Left colon (tissue), 2 donors: ENCODE measurements around the gene PRC1. TPM values are rescaled to one million over a fixed set of nuclear protein-coding genes. Genes with fewer than 3 reads are reported as not detected.
"Not testable (repeated sequence)": the region's sequence is repeated elsewhere in the genome, so short reads cannot be mapped to it uniquely, and the experiment has no call there.

ENCODE experiments used
- ATAC-seq: fragments of 200-7000 bp; cut with Tn5 transposase; one replicate; pipeline ENCODE4 v1.9.1; 2020; ENCODE audit warnings: mild to moderate bottlenecking, moderate library complexity
- DNase-seq, 2 donors: peaks; one replicate each; pipeline ENCODE4 v3.0.0-alpha.2; 2020
- intact Hi-C, 2 donors: fragments of 100-400 bp; cut with DNase I in 1 of 2; cut with micrococcal nuclease in 1 of 2; formaldehyde crosslinking; loops; one replicate each; pipeline versions ENCODE4 v1.11.2 to v1.14.0; 2022; cut with DNase I, micrococcal nuclease
- long read RNA-seq: library from polyadenylated mRNA; unstranded; transcript quantifications from one replicate; pipeline ENCODE4 v2.0.0, GENCODE V29; 2021
- total RNA-seq, 2 donors: library from RNA; stranded (reverse); fragmentation: NEBNext Ultra II Directional; extraction: Animal tissue kit (Norgen Biotek cat#: 25700); gene quantifications; one replicate each; pipeline ENCODE4 v1.2.1, GENCODE V29; 2021
- donor health status: DM: no; HTN: no; CAD: no.
- donor health status: DM: yes; HTN: yes; CAD: no.

PRC1 gene, protein sequence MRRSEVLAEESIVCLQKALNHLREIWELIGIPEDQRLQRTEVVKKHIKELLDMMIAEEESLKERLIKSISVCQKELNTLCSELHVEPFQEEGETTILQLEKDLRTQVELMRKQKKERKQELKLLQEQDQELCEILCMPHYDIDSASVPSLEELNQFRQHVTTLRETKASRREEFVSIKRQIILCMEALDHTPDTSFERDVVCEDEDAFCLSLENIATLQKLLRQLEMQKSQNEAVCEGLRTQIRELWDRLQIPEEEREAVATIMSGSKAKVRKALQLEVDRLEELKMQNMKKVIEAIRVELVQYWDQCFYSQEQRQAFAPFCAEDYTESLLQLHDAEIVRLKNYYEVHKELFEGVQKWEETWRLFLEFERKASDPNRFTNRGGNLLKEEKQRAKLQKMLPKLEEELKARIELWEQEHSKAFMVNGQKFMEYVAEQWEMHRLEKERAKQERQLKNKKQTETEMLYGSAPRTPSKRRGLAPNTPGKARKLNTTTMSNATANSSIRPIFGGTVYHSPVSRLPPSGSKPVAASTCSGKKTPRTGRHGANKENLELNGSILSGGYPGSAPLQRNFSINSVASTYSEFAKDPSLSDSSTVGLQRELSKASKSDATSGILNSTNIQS
- 10 to 100 TPM; 13.8 to 31.7 TPM for total RNA-seq
- long read RNA-seq, full-length matches to known transcripts: 5 of 14 reads
- long read RNA-seq, partial matches to known transcripts: 5 of 14 reads
- long read RNA-seq, other reads (novel, unspliced or antisense): 4 of 14 reads

DNA sequence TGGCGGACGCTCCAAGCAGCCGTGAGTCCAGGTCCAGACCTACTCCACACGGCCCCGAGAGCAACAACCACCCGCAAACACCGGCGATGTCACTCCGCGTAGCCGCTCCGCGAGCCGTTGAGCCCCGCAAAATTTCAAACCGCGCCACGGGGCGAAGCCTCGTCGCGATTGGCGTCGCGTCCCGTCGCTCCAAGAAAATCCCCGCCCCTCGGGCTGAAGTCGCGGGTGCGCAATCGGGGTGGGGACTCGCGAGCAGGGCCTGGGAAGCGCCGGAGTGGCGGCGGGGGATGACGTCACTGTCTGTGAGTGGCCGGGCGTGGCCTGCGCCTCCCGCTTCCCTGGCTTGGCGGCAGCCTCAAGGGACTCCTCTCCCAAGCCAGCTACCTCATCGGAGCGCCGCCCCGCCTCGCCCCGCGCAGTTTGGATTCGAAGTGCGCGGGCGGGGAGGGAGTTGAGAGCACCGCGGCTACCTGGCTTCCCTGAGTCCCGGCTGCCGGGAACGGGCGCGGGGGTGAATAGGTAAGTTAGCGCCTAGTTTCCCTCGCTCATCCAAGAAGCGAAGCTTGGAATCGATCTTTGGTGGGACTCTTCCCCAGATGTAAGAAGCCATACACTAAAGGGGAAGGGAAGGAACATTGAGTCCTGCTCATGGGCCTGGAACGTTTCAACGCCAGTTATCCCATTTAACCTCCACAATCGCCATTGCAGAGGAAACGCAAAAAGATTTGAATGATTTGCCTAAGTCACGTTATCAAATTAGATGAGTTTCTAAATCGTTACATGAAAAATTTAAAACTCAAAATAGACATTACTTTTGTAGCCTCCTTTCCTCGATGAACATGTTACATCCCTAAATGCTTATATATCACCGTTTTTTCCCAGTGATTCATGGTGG, at the start of gene PRC1:
PRC1 (minus strand) TSS at position 119 of the 895 bp plus-strand sequence; CDS start at position 1, 118 bp downstream.
- ATAC-seq (peak; percentile 97), DNase-seq (peak; percentile 98 to 99)
- intact Hi-C loops: no loop called here

DNA sequence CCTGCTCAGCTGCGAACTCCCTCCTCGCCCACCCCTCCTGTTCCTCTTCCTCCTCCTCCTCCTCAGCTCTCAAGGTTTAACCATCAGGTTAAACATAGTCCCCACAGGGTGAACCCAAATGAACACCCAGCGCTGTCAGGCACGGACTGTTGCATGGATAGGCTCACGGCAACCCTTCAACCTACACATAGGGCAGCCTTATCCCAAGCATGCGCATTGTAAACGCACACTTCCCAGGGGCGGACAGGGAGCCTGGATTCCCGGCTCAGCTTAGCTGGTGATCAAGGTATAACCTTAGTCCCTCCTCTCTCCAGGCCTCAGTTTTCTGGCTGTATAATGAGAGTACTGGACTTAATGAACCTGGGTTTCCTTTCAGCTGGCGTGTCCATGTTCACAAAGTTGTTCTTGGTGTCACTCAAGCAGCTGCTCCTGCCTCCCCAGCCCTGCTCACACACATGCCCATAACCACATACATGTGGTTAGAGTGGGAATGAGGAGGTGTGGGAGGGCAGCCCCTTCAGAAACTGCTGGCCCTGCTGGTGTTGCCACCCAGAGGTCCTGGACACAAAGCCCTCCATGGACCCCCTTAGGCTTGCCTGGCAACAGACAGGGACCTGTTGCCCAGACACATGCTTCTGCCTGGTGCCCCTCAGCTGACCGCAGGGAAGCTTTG, 49.0 kb upstream of the PRC1 start:
- DNase-seq (no peak), ATAC-seq (no peak)
- intact Hi-C loops: no loop called here

DNA sequence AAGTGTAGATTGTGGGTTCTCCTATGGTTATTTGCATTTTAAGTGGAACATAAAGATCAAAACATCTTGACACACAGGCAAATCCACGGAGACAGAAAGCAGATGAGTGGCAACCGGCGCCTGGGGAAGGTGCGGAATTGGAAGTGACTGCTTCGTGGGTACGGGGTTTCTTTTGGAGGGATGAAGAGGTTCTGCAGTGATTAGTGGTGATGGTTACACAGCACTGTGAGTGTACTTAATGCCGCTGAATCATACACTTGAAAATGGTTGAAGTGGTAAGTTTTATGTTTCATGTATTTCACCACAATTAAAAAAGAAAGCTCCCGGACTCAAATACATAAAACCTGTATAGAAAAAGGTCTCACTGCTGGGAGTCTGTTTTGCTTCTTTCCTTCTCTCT, 46.5 kb upstream of the PRC1 start:
- intact Hi-C loops: no loop called here
- DNase-seq: no peak
- no peak for ATAC-seq

DNA sequence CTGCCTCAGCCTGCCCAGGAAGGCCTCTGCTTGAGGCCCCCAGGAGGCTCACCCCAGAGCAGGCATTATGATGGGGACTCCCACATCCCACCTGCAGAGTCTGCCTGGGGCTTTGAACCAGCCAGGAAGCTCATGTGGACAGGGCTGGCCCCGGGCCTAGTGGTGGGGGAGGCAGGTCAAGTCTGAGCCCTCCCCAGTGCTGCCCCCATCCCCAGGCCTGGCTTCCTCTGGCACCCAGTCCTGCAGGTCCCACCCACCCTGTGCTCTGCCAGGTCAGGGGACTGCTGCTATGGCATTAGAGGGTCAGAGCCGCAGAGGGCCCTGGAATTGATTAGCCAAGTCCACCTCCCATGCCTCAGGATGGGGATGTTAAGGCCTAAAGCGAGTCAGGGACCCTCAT, 45.7 kb upstream of the PRC1 start:
- intact Hi-C loops: no loop called here
- DNase-seq (no peak), ATAC-seq (no peak)

DNA sequence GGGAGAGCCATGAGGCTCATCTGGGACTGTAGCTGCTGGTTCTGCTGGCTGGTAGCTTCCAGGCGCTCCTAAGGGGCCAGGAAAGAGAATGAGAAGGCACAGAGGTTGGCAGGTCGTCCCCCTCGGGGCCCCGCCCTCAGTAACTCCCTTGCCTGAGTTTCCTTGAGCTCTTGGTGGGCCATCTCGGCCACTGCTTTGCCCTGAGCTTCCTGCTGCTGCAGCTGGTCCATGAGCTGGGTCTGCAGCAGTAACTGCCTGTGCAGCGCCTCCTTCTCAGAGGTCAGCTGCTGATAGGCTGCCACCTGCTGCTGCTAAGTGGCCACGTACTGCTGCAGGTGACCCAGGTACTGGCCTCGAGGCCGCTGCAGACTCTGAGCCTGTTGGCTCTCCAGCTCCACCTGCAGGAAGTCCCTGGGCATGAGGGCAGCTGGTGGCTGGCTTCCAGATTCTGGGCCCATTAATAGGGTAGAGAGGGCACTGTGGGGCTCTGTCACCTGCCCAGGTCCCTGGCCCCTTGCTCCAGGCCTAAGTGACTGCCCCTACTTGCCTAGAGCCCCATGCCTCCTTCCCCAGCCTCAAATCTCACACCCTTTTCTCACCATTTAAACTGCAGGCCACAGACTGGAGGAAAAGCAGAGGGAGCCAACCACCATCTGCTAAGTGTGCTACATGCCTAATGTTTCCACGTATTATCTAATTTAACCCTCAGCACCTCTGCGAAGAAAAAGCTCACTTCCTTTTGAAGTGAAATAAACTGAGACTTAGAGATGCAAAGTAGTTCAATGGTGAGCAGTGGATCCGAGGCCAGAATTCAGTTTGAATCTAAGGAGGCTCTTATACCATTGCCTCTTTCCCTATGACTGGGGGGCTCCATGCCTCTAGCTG, 38.8 kb upstream of the PRC1 start:
- intact Hi-C loops: no loop called here
- DNase-seq (peak; percentile 84 to 87), ATAC-seq (peak; percentile 98)

DNA sequence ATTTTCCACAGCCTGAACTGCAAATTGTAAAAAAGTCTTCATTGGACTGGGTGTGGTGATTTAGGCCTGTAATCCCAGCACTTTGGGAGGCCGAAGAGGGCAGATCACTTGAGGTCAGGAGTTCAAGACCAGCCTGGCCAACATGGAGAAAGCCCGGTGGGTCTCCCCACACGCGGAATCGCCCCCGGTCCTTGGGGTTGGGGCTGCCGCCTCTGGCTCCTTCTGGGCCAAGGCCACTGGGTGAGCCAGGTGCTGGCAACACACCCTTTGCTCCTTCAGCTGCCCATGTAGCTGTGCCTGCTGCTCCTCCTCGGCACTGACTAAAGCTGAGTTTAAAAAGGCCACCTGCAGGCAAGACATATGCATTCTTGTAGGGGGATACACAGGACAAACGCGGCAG, 37.5 kb upstream of the PRC1 start:
- ATAC-seq (no peak), DNase-seq (no peak)
- intact Hi-C loops: no loop called here

DNA sequence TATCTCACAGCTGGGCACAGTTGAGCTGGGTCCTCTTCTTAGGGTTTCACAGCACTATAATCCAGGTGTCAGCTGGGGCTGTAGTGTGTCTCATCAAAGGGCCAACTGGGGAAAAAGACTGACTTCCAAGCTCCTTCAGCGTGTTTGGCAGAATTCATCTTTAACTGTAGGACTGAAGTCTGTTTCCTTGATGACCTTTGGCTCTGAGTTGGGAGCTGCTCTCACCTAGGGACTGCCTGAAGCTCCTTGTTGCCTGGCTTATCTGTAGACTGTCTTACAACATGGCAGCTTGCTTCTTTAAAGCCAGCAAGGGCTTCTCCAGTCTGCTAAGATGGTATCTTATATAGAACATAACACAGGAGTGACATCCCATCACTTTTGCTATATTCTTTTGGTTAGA, 33.3 kb upstream of the PRC1 start:
- DNase-seq: no peak
- intact Hi-C loops: no loop called here
- peak; percentile 72 for ATAC-seq

DNA sequence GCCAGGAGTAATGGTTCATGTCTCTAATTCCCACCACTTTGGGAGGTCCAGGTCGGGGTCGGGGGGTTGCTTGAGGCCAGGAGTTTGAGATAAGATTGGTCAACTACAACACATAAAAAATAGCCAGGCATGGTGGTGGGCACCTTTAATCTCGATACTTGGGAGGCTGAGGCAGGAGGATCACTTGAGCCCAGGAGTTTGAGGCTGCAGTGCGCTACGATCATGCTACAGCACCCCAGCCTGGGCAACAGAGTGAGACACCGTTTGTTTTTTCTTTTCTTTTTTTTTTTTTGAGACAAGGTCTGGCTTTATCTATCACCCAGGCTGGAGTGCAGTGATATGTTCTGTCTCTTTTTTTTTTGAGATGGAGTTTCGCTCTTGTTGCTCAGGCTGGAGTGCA, 29.4 kb upstream of the PRC1 start:
- intact Hi-C loops: no loop called here
- ATAC-seq (no peak), DNase-seq (no peak)

DNA sequence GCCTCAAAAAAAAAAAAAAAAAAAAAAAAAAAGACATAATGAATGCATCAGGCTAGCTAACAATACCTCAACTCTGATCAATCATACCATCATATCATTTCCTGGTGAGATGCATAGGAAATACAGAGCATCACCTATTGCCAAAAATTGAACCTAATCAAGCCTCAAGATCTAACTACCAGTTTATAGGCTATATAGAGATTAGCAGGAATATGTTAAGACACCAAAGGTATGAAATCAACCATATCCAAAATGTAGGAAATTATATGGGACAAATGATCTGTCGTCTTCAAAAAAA, 28.4 kb upstream of the PRC1 start:
- ATAC-seq: peak; percentile 17
- intact Hi-C loops: no loop called here

DNA sequence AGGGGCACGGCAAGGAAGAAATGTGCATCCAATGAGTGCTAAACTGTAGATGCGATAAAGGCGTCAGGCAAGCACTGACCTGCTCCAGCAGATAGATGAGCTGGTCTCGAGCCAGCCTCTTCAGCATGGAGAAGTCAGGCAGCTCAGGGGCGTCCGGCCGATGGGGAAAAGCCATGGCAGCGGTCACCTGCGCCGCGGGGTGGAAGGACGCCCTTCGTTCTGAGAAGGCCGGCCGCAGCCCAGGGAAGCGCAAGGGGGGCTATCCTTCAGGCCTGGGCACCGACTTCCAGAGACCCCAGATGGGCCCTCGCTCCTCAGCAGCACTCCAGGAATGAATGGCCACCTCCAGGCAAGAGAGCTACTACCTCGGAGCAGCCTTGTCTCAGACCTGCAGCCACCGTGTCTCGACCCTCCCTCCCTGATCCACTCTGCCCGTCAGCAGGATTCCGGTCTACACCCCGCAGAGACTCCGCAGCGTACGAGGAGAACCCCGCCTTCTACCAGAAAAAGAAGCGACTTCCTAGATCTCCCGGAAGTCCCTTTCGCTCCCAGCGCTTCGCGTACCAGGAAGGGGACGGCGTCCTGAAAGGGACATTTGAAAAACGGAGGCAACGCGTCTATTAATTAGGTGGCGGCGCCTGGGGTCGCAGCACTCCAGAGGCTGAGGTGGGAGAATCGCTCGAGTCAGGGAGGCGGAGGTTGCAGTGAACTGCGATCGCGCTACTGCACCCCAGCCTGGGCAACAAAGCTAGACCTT, 27.9 kb upstream of the PRC1 start, which contains the start of gene VPS33B:
VPS33B (minus strand) TSS at position 520 of the 757 bp plus-strand sequence; CDS start at position 175, 345 bp downstream.
- ATAC-seq (peak; percentile 97), DNase-seq (peak; percentile 88 to 91)
- intact Hi-C loops: no loop called here

More for the DNA sequence above, 28.4 kb upstream of the PRC1 start:
- no peak for DNase-seq

DNA sequence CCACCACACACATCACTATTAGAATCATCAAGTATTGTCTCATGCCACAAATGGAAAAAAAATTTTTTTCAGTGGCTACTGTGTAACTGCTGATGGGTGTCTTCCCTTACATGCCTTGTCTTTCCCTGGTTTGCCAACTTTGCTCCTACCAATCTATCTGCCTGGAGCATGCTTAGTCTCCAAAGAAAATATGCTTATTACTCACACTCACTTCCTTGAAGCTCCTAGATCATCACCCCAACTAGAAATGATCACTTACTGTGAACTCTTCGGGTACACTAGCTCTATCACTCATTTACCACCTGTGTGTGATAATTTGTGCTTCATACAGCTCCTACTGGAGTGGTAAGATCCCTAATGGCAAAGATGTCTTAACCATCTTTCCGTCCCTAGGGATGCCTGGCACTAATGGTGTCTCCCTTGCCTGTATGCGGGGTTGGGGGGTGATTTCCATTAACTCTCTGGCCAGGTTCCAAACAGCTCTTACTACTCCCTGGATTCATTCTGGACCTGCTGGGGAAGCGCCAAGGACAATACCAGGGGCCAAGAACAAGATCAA, 27.3 kb upstream of the PRC1 start:
- intact Hi-C loops: no loop called here
- DNase-seq (no peak), ATAC-seq (peak; percentile 17)

DNA sequence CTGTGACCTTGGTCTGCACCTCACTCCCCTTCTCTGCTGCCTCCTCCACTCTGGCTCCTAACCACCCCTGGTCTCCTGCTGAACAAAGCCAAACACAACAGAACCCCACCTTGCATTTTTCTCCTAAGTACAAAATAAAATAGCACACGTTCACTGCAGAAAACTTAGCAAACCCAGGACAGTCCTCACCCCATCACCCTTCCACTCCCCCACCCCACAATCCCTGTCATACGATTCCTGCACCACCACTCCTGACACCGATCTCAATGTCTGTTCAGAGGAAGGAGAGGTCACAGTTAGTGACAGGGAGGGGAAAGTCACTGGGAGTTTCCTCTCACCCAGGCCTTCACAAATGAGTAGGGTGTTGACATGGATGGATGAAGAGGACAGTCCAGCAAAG, 23.8 kb upstream of the PRC1 start:
- DNase-seq (no peak), ATAC-seq (no peak)
- intact Hi-C loops: no loop called here

DNA sequence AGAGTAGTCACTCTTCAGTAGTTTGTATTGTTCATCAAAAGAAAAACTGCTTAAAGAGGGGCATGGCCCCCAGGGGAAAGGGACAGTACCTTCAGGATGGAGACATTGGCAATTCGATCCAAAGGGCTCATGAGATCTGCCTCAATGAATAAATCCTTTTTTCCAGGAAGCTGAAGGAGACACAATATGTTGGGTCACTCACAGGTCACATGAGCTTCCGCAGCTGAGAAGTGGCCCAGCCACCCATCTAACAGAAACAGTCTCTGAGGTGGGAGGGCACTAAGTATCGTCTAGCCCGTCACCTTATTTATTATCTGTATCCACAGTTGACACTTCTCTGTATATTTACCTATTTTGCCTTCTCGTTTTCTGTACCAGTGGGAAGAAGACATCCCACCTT, 23.4 kb upstream of the PRC1 start:
- ATAC-seq: no peak
- intact Hi-C loops: no loop called here
- DNase-seq: no peak

DNA sequence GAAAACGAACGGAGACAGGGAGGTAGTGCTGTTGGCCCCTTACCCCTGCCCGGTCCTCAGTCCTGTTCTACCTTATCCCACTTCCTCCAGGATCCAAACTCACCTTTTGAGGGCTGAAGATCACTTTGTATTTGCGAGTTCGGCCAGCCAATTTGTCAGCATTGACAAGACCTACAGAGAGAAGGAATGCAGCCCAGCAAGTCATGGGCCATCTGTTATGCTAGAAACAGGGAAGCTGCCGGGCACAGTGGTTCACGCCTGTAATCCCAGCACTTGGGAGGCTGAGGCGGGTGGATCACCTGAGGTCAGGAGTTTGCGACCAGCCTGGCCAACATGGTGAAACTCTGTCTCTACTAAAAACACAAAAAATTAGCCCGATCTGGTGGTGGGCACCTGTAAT, 19.4 kb upstream of the PRC1 start:
- intact Hi-C loops, DNase-seq, ATAC-seq: not testable (repeated sequence)

DNA sequence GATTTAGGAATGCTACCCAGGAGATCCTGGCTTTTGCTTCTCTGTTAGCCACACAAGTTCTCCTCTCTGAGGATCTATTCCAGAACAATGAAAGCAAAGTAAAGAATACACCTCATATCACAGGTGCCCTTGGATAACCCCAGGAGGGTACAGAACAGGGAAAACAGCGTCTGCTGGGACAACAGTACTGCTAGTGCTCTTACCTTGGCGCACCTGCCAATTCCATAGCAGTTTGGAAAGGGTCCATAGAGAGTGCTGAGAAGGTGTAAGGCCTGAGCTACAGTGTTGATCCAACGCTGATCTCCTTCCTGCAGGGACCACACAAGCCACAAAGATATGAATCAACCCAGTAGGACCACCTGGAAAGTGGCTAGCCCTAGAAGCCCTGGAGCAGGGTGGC, 12.9 kb upstream of the PRC1 start:
- DNase-seq (no peak), ATAC-seq (no peak)
- intact Hi-C loops: no loop called here

DNA sequence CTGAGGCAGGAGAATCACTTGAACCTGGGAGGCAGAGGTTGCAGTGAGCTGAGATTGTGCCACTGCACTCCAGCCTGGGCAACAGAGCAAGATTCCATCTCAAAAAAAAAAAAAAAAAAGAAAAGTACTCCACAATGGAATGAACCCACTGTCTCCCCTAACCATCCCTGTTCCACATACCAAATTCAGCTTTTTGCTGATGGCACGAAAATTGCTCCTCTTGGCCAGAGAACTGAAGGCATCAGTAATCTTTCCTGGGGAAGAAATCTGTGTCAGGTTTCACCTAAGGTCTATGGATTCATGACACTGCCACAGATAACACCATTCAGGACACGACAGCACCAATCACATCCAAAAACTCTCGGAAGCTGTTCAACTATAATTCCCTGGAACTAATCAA, 6.9 kb upstream of the PRC1 start:
- DNase-seq (no peak), ATAC-seq (no peak)
- intact Hi-C loops: no loop called here

DNA sequence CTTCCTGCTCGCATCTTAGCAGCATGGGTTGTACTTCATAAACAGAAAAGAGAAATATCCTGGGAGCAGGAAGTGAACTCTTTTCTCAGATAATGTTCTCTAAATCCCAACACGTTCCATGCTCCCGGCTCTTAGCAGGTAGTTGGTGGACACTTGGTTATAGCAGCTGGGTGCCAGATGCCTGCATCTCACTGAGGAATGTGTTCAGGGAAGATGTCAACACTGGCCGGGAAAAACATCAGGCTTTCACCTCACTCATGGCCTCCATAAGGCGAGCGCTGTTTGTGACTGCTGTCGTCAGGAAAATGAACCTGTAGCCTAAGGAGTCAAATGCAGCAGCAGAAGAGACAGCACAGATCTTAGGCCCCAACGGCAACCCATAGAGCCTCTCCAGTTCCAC, 4.4 kb upstream of the PRC1 start:
- DNase-seq: no peak
- ATAC-seq: no peak
- intact Hi-C loops: no loop called here
